Measurements from ENCODE around the gene KRTAP2-3. TPM values are rescaled to one million over a fixed set of nuclear protein-coding genes. Genes with fewer than 3 reads are reported as not detected.
"Not testable (repeated sequence)": the region's sequence is repeated elsewhere in the genome, so short reads cannot be mapped to it uniquely, and the experiment has no call there.

The KRTAP2-3 gene
- total RNA-seq, 2 donors from 2014 or later = not detected

- TF ChIP-seq CTCF (IDR thresholded peaks at IDR 0.05) = no peak
- Histone ChIP-seq H3K27me3 (replicated peaks; ENCODE audit: insufficient read depth) (no peaks in the 10 kb centered on the region), H3K27ac (no peak within 1 kb of the TSS), H3K36me3 (no peaks in the 10 kb centered on the region), H3K9me3 (no peaks in the 10 kb centered on the region), H3K4me1 (ENCODE audit: control insufficient read depth in 1 of 2, low read depth in 2 of 2) (no peaks in the 10 kb centered on the region), H3K4me3 (no peak within 1 kb of the TSS)
- DNase-seq (ENCODE audit: low spot score) = no peak
- no peak for ATAC-seq (ENCODE audit: insufficient number of reproducible peaks, low FRiP score, low read depth)
These were observed 41.8 kb upstream of the KRTAP2-3 start, which contains the start of gene KRTAP4-16 for GRCh38 chr17:41101586-41102259. Gene KRTAP4-16 (minus strand): TSS chr17:41102209. CDS start chr17:41102209, 0 bp downstream.

- H3K27ac ChIP-seq; H3K36me3 ChIP-seq; DNase-seq (ENCODE audit: low spot score); H3K4me1 ChIP-seq (ENCODE audit: control insufficient read depth in 1 of 2, low read depth in 2 of 2); H3K4me3 ChIP-seq; H3K27me3 ChIP-seq (replicated peaks; ENCODE audit: insufficient read depth); ATAC-seq (ENCODE audit: insufficient number of reproducible peaks, low FRiP score, low read depth); H3K9me3 ChIP-seq: not testable (repeated sequence)
These were observed 40.0 kb upstream of the KRTAP2-3 start for GRCh38 chr17:41099682-41100480.

GRCh38 chr17:41098481-41098880, 38.6 kb upstream of the KRTAP2-3 start:
- Histone ChIP-seq H3K27ac (no peak overlapping the region), H3K4me3 (no peak overlapping the region), H3K36me3 (no peaks in the 10 kb centered on the region), H3K4me1 (ENCODE audit: control insufficient read depth in 1 of 2, low read depth in 2 of 2) (no peaks in the 10 kb centered on the region), H3K27me3 (replicated peaks; ENCODE audit: insufficient read depth) (no peaks in the 10 kb centered on the region), H3K9me3 (no peaks in the 10 kb centered on the region)
- TF ChIP-seq CTCF (IDR thresholded peaks at IDR 0.05) = no peak
- DNase-seq (ENCODE audit: low spot score) (no peak), ATAC-seq (ENCODE audit: insufficient number of reproducible peaks, low FRiP score, low read depth) (no peak)

DNA sequence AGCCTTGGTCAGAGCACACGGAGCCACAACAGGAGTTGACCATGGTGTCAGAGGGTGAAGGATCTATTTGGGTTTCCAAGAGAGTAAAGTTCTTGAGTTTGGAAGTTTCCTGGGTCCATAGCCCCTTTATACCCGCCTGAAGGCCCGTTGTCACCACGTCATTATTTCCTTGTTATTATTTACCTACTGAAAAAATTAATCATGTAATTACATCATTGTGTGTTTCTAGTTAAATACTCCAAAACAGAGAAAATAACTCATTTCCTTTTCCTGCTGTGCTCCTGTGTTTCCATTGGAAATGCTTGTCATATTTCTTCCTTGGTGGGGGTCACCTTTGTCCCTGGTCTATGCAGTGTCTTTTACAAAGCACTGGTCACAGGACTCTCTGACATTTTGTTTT, 38.1 kb upstream of the KRTAP2-3 start, which contains the start of gene KRTAP4-8:
TSS of gene KRTAP4-8 (minus strand) at position 101 of the 400 bp plus-strand sequence. CDS start at position 43, 58 bp downstream.
- Histone ChIP-seq H3K4me3 (no peak within 1 kb of the TSS), H3K27ac (no peak within 1 kb of the TSS), H3K36me3 (no peaks in the 10 kb centered on the region), H3K9me3 (no peaks in the 10 kb centered on the region), H3K27me3 (replicated peaks; ENCODE audit: insufficient read depth) (no peaks in the 10 kb centered on the region), H3K4me1 (ENCODE audit: control insufficient read depth in 1 of 2, low read depth in 2 of 2) (no peaks in the 10 kb centered on the region)
- DNase-seq (ENCODE audit: low spot score) (no peak), ATAC-seq (ENCODE audit: insufficient number of reproducible peaks, low FRiP score, low read depth) (no peak)
- TF ChIP-seq CTCF (IDR thresholded peaks at IDR 0.05) = no peak

- no peak for DNase-seq (ENCODE audit: low spot score)
- Histone ChIP-seq H3K27ac (no peak overlapping the region), H3K36me3 (no peaks in the 10 kb centered on the region), H3K4me1 (ENCODE audit: control insufficient read depth in 1 of 2, low read depth in 2 of 2) (no peaks in the 10 kb centered on the region), H3K9me3 (no peaks in the 10 kb centered on the region), H3K27me3 (replicated peaks; ENCODE audit: insufficient read depth) (no peaks in the 10 kb centered on the region), H3K4me3 (no peak overlapping the region)
- no peak for TF ChIP-seq CTCF (IDR thresholded peaks at IDR 0.05)
- no peak for ATAC-seq (ENCODE audit: insufficient number of reproducible peaks, low FRiP score, low read depth)
These were observed 36.1 kb upstream of the KRTAP2-3 start for GRCh38 chr17:41096055-41096454.

DNA sequence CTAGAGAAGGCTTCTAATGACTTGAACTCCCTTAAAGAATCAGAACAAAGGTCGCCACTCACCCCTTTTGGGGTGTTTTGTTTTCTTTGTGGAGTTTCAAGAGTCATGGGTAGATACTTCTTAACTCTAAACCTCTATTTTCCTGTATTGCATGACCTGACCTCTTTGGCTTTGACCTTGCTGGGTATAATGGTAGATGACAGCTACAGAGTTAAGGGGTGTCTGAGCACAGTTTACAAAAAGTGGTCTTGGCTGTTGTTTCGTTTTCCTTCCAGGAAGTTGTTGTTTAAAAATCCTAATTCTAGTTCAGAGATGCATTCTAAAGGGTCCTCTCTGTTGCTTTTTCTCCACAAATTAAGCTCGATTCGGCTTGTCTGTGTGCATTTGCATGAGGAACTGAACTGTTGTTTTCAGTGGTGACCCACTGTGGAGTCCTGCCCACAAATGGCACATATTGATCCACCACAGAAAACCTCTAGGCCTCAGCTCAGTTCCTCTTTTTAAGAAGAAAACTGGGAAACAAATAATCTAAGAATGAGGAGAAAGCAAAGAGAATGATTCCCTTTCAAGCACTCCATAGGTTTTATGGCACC, 28.9 kb upstream of the KRTAP2-3 start:
- not testable (repeated sequence) for ATAC-seq (ENCODE audit: insufficient number of reproducible peaks, low FRiP score, low read depth); H3K9me3 ChIP-seq; DNase-seq (ENCODE audit: low spot score); H3K4me1 ChIP-seq (ENCODE audit: control insufficient read depth in 1 of 2, low read depth in 2 of 2); H3K27me3 ChIP-seq (replicated peaks; ENCODE audit: insufficient read depth); H3K36me3 ChIP-seq; H3K27ac ChIP-seq; H3K4me3 ChIP-seq

GRCh38 chr17:41084100-41084856, 24.4 kb upstream of the KRTAP2-3 start, which contains the start of gene KRTAP4-7:
Gene KRTAP4-7 (plus strand): TSS chr17:41084150. CDS start chr17:41084207, 57 bp downstream.
- H3K4me1 ChIP-seq (ENCODE audit: control insufficient read depth in 1 of 2, low read depth in 2 of 2); H3K9me3 ChIP-seq; H3K36me3 ChIP-seq; DNase-seq (ENCODE audit: low spot score); H3K27me3 ChIP-seq (replicated peaks; ENCODE audit: insufficient read depth); ATAC-seq (ENCODE audit: insufficient number of reproducible peaks, low FRiP score, low read depth); H3K27ac ChIP-seq; H3K4me3 ChIP-seq: not testable (repeated sequence)

DNA sequence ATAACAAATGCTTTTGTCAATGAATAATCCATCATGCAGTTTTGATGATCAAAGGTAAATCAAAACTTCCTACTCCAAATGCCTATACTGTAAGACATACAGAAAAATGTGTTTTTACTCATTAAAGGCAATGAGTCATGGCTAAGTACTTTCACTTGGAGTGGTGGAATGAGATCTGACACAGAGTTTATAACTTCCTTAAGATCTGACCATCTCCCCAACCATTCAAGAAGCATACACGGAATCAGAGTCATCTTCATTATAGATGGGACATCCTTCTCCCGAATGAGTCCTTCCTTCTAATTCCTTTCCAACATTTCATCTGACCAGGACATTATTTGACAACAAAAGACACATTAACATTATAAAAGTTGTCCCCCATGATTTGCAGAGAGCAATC, 23.5 kb upstream of the KRTAP2-3 start:
- not testable (repeated sequence) for H3K27me3 ChIP-seq (replicated peaks; ENCODE audit: insufficient read depth); H3K4me3 ChIP-seq; ATAC-seq (ENCODE audit: insufficient number of reproducible peaks, low FRiP score, low read depth); H3K9me3 ChIP-seq; H3K36me3 ChIP-seq; H3K27ac ChIP-seq; H3K4me1 ChIP-seq (ENCODE audit: control insufficient read depth in 1 of 2, low read depth in 2 of 2); DNase-seq (ENCODE audit: low spot score)

All from thoracic aorta (tissue), 2 donors.